Esophagus muscularis mucosa (tissue), 3 donors: ENCODE results near the gene CHDH.

ENCODE experiments used
- CTCF ChIP-seq, 3 experiments: fragments of 200-600 bp in 2 of 3; fragments of 450-650 bp in 1 of 3; sonication (generic) in 2 of 3; IDR thresholded peaks; one replicate each; pipeline ENCODE4 v1.5.1; 2017 to 2019; ENCODE audit warnings: antibody characterized with exemption in 3 of 3, mild to moderate bottlenecking in 2 of 3, moderate library complexity in 1 of 3
- POLR2AphosphoS5 ChIP-seq, 2 donors: sonication (generic); formaldehyde crosslinking; IDR thresholded peaks; one replicate each; pipeline ENCODE4 v1.6.1; 2017; ENCODE audit warnings: antibody characterized with exemption in 2 of 2

DNA sequence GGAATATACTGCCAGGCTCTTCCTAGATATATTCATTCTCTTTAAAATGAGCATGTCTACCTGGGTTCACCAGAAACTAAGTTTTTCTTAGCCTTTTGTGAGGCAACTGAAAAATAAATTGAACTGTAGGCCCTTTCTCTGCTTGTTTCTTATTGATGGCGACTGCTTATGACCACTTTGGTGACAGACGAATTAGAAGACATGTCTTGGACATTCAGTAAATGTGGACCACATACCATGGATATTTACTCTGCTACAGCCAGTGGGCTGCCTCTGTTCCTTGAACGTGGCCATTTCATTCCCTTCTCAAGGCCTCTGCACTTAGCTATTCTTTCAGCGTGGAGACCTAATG, 46.0 kb upstream of the CHDH start:
- TF ChIP-seq CTCF (IDR thresholded peaks at IDR 0.05) (no peak), POLR2AphosphoS5 (IDR thresholded peaks at IDR 0.05) (no peak)
